Osteoblast (primary cell): Measurements from ENCODE around the gene PABPN1L. TPM values are rescaled to one million over a fixed set of nuclear protein-coding genes. Genes with fewer than 3 reads are reported as not detected.

ENCODE experiments used
- DNase-seq: peaks from one replicate; pipeline ENCODE4 v3.0.0; 2011; ENCODE audit warnings: low spot score, mixed read lengths; ENCODE audit not compliant: insufficient read length; ENCODE audit errors: missing footprints
- H2AFZ ChIP-seq: 2 replicates; pipeline ENCODE4 v1.6.0; 2011; ENCODE audit warnings: mild to moderate bottlenecking, low read length
- H3K27ac ChIP-seq: 2 replicates; pipeline ENCODE4 v1.5.1; 2011; ENCODE audit warnings: mild to moderate bottlenecking, low read depth, low read length, moderate library complexity
- H3K27me3 ChIP-seq: 2 replicates; pipeline ENCODE4 v1.6.0; 2012; ENCODE audit warnings: mild to moderate bottlenecking, control low read depth, inconsistent platforms, low read length, moderate library complexity; ENCODE audit not compliant: insufficient read depth
- H3K36me3 ChIP-seq: 2 replicates; pipeline ENCODE4 v1.5.1; 2011; ENCODE audit warnings: mild to moderate bottlenecking, low read length, control low read depth, moderate library complexity; ENCODE audit not compliant: insufficient read depth
- H3K4me1 ChIP-seq: 2 replicates; pipeline ENCODE4 v1.5.1; 2011; ENCODE audit warnings: mild to moderate bottlenecking, low read length, control low read depth, moderate library complexity; ENCODE audit not compliant: insufficient read depth
- H3K4me2 ChIP-seq: 2 replicates; pipeline ENCODE4 v1.6.0; 2011; ENCODE audit warnings: mild to moderate bottlenecking, low read length; ENCODE audit not compliant: insufficient read depth
- H3K4me3 ChIP-seq: fragments of 200-600 bp; sonication (generic); 3 replicates; pipeline ENCODE4 v1.5.1; 2012; ENCODE audit warnings: mild to moderate bottlenecking, low read length, inconsistent platforms; ENCODE audit not compliant: insufficient read depth
- H3K79me2 ChIP-seq: 2 replicates; pipeline ENCODE4 v1.6.0; 2012; ENCODE audit warnings: mild to moderate bottlenecking, low read length, control low read depth, inconsistent platforms; ENCODE audit not compliant: insufficient read depth
- H3K9me3 ChIP-seq: 2 replicates; pipeline ENCODE4 v1.5.1; 2011; ENCODE audit warnings: low read depth, low read length, control low read depth
- H4K20me1 ChIP-seq: 2 replicates; pipeline ENCODE4 v1.6.0; 2012; ENCODE audit warnings: mild to moderate bottlenecking, low read length, control low read depth; ENCODE audit not compliant: insufficient read depth
- CTCF ChIP-seq: IDR thresholded peaks from 2 replicates; pipeline ENCODE4 v1.5.1; 2011; ENCODE audit warnings: mild to moderate bottlenecking, low read depth, low read length, moderate library complexity; ENCODE audit errors: extremely low read depth
- total RNA-seq: library from RNA; depleted of rRNA; stranded (reverse); fragments of >200 nt; gene quantifications from 2 replicates; pipeline ENCODE4 v1.2.3, GENCODE V29; 2012

The PABPN1L gene
- not detected in 2 replicates for total RNA-seq

GRCh38 chr16:88866151-88866920, at the start of gene PABPN1L:
Gene PABPN1L (minus strand): TSS chr16:88866660. CDS start chr16:88866606, 54 bp downstream.
- Histone ChIP-seq H3K36me3 (no peaks in the 10 kb centered on the region), H2AFZ (no peak within 1 kb of the TSS), H3K4me2 (no peak within 1 kb of the TSS), H3K4me3 (no peak within 1 kb of the TSS), H3K79me2 (no peaks in the 10 kb centered on the region), H3K27me3 (peaks cover 19% of the 10 kb centered on the region), H4K20me1 (no peaks in the 10 kb centered on the region), H3K27ac (no peak within 1 kb of the TSS), H3K4me1 (no peaks in the 10 kb centered on the region), H3K9me3 (no peaks in the 10 kb centered on the region)
- no peak for DNase-seq
- TF ChIP-seq CTCF: no peak

GRCh38 chr16:88915639-88916327, 49.3 kb upstream of the PABPN1L start:
- H3K4me3 ChIP-seq: no peak overlapping the region
- H3K4me2 ChIP-seq: no peak overlapping the region
- H3K4me1 ChIP-seq: peaks cover 4% of the 10 kb centered on the region
- no peak overlapping the region for H2AFZ ChIP-seq
- H3K9me3 ChIP-seq: no peaks in the 10 kb centered on the region
- DNase-seq: no peak
- H3K36me3 ChIP-seq: no peaks in the 10 kb centered on the region
- no peak for TF ChIP-seq CTCF
- H3K79me2 ChIP-seq: no peaks in the 10 kb centered on the region
- no peak overlapping the region for H3K27ac ChIP-seq
- H4K20me1 ChIP-seq: no peaks in the 10 kb centered on the region
- H3K27me3 ChIP-seq: no peaks in the 10 kb centered on the region

- Histone ChIP-seq H3K36me3 (no peaks in the 10 kb centered on the region), H3K27ac (no peak overlapping the region), H3K4me3 (no peak overlapping the region), H4K20me1 (no peaks in the 10 kb centered on the region), H3K4me1 (peaks cover 4% of the 10 kb centered on the region), H2AFZ (no peak overlapping the region), H3K79me2 (no peaks in the 10 kb centered on the region), H3K9me3 (no peaks in the 10 kb centered on the region), H3K4me2 (no peak overlapping the region), H3K27me3 (peaks cover 8% of the 10 kb centered on the region)
- DNase-seq: peak; percentile 99
- no peak for TF ChIP-seq CTCF
Measured at GRCh38 chr16:88914750-88915368, 48.4 kb upstream of the PABPN1L start.

GRCh38 chr16:88913870-88914269, 47.4 kb upstream of the PABPN1L start:
- H3K4me2 ChIP-seq: no peak overlapping the region
- H3K79me2 ChIP-seq: no peaks in the 10 kb centered on the region
- no peaks in the 10 kb centered on the region for H3K36me3 ChIP-seq
- DNase-seq: no peak
- H2AFZ ChIP-seq: no peak overlapping the region
- no peaks in the 10 kb centered on the region for H3K9me3 ChIP-seq
- H3K4me1 ChIP-seq: peaks cover 4% of the 10 kb centered on the region
- no peak overlapping the region for H3K4me3 ChIP-seq
- no peaks in the 10 kb centered on the region for H4K20me1 ChIP-seq
- TF ChIP-seq CTCF: no peak
- H3K27ac ChIP-seq: no peak overlapping the region
- peaks cover 16% of the 10 kb centered on the region for H3K27me3 ChIP-seq
